Endothelial cell of umbilical vein (primary cell): ENCODE data around the gene RAC3. TPM values are rescaled to one million over a fixed set of nuclear protein-coding genes. Genes with fewer than 3 reads are reported as not detected.

ENCODE experiments used
- BruUV-seq: library from RNA; stranded (reverse); fragments of 400-500 nt; replicated peaks from 2 replicates; lab custom pipeline; 2021; lab: Mats Ljungman, UMichigan
- CTCF ChIA-PET: fragments of 300-600, 350-600 bp; sonication (Branson Sonifier 250); formaldehyde crosslinking; loops from one replicate; lab custom pipeline; 2021; ENCODE audit warnings: antibody characterized with exemption, inconsistent platforms; lab: Charles Lee
- POLR2A ChIA-PET: fragments of 300-600, 350-600 bp; sonication (Branson Sonifier 250); formaldehyde crosslinking; loops from one replicate; lab custom pipeline; 2021; ENCODE audit warnings: antibody characterized with exemption, inconsistent platforms; lab: Charles Lee
- DNase-seq: peaks from one replicate; pipeline ENCODE4 v3.0.0-alpha.2; 2011; ENCODE audit warnings: low read depth, low spot score
- FAIRE-seq: peaks from 2 replicates; lab custom pipeline; 2011; peaks lifted over from hg19 to GRCh38; lab: Jason Lieb, UNC
- H2AFZ ChIP-seq: 2 replicates; pipeline ENCODE4 v1.6.0; 2012; ENCODE audit warnings: low read depth, low read length, control low read depth, inconsistent platforms
- H3K27ac ChIP-seq: 2 replicates; pipeline ENCODE4 v1.5.1; 2011; ENCODE audit warnings: low read depth, mild to moderate bottlenecking, control low read depth, low read length, moderate library complexity; ENCODE audit not compliant: insufficient read depth
- H3K27me3 ChIP-seq, 2 experiments: 2 replicates each; pipeline versions ENCODE4 v1.6.0 to v1.6.1; 2011; ENCODE audit warnings: low read length in 2 of 2, mixed read lengths in 1 of 2; ENCODE audit not compliant: control insufficient read depth in 2 of 2, insufficient read depth in 2 of 2
- H3K36me3 ChIP-seq, 2 experiments: 2 replicates in 1 of 2; 3 replicates in 1 of 2; pipeline ENCODE4 v1.5.1; 2011; ENCODE audit warnings: low read length in 2 of 2, mild to moderate bottlenecking in 1 of 2, moderate library complexity in 1 of 2; ENCODE audit not compliant: control insufficient read depth in 2 of 2, insufficient read depth in 2 of 2; ENCODE audit errors: extremely low read depth in 1 of 2
- H3K4me1 ChIP-seq: 3 replicates; pipeline ENCODE4 v1.5.1; 2011; ENCODE audit warnings: mild to moderate bottlenecking, low read length; ENCODE audit not compliant: control insufficient read depth, insufficient read depth; ENCODE audit errors: extremely low read depth
- H3K4me2 ChIP-seq: 2 replicates; pipeline ENCODE4 v1.6.1; 2011; ENCODE audit warnings: low read length, control low read depth, mixed read lengths; ENCODE audit not compliant: insufficient read depth
- H3K4me3 ChIP-seq, 3 experiments: fragments of 200-600 bp in 1 of 3; sonication (generic), shearing (Covaris generic) in 1 of 3; replicated peaks in 1 of 3; 2 replicates each; pipeline ENCODE4 v1.5.1; 2011 to 2016; ENCODE audit warnings: control low read depth in 3 of 3, low read length in 3 of 3, mild to moderate bottlenecking in 2 of 3, inconsistent platforms in 1 of 3, low read depth in 1 of 3, moderate library complexity in 1 of 3; ENCODE audit not compliant: insufficient read depth in 1 of 3
- H3K79me2 ChIP-seq: 2 replicates; pipeline ENCODE4 v1.6.0; 2012; ENCODE audit warnings: low read length, inconsistent platforms; ENCODE audit not compliant: control insufficient read depth, insufficient read depth
- H3K9ac ChIP-seq: replicated peaks from 2 replicates; pipeline ENCODE3; 2011; ENCODE audit warnings: low read length, control low read depth; ENCODE audit not compliant: insufficient read depth; ENCODE audit errors: extremely low read depth
- H3K9me1 ChIP-seq: replicated peaks from 3 replicates; pipeline ENCODE4 v1.6.0; 2011; ENCODE audit warnings: mild to moderate bottlenecking, low read length; ENCODE audit not compliant: control insufficient read depth, insufficient read depth; ENCODE audit errors: extremely low read depth
- H3K9me3 ChIP-seq: replicated peaks from 2 replicates; pipeline ENCODE4 v1.5.1; 2012; ENCODE audit warnings: low read length, inconsistent platforms; ENCODE audit not compliant: control insufficient read depth, insufficient read depth
- H4K20me1 ChIP-seq: replicated peaks from 2 replicates; pipeline ENCODE3; 2011; ENCODE audit warnings: mild to moderate bottlenecking, low read length; ENCODE audit not compliant: control insufficient read depth, insufficient read depth; ENCODE audit errors: extremely low read depth
- CTCF ChIP-seq, 2 donors: IDR thresholded peaks; 1 replicate in 1 of 2; 2 replicates in 1 of 2; pipeline ENCODE4 v1.5.1; 2011; ENCODE audit warnings: low read length in 2 of 2, mild to moderate bottlenecking in 2 of 2, moderate library complexity in 2 of 2, control low read depth in 1 of 2, inconsistent platforms in 1 of 2, low read depth in 1 of 2; ENCODE audit not compliant: insufficient read depth in 1 of 2; ENCODE audit errors: extremely low read depth in 1 of 2
- EZH2 ChIP-seq: IDR thresholded peaks from 2 replicates; pipeline ENCODE4 v1.6.1; 2012; ENCODE audit warnings: borderline replicate concordance, low read depth, mild to moderate bottlenecking, moderate library complexity, low read length, inconsistent platforms; ENCODE audit not compliant: severe bottlenecking
- FOS ChIP-seq: IDR thresholded peaks from 2 replicates; pipeline ENCODE4 v1.6.1; 2011; ENCODE audit warnings: mild to moderate bottlenecking, low read length, moderate library complexity, borderline replicate concordance; ENCODE audit not compliant: insufficient read depth
- GATA2 ChIP-seq: IDR thresholded peaks from 2 replicates; pipeline ENCODE4 v1.7.0; 2011; ENCODE audit warnings: low read depth, mild to moderate bottlenecking, moderate library complexity, mixed read lengths, low read length; ENCODE audit not compliant: insufficient read length, insufficient read depth
- JUN ChIP-seq: IDR thresholded peaks from 2 replicates; pipeline ENCODE4 v1.6.1; 2011; ENCODE audit warnings: borderline replicate concordance, low read depth; ENCODE audit not compliant: insufficient read length, insufficient read depth
- MAX ChIP-seq: IDR thresholded peaks from 2 replicates; pipeline ENCODE4 v1.6.1; 2011; ENCODE audit not compliant: insufficient read depth, insufficient read length
- MYC ChIP-seq: IDR thresholded peaks from one replicate; pipeline ENCODE4 v1.6.1; 2011; ENCODE audit warnings: mild to moderate bottlenecking, low read depth, low read length
- POLR2A ChIP-seq: IDR thresholded peaks from 2 replicates; pipeline ENCODE4 v1.6.1; 2012; ENCODE audit warnings: low read depth, mild to moderate bottlenecking, control low read depth, low read length
- POLR2AphosphoS5 ChIP-seq: IDR thresholded peaks from 2 replicates; pipeline ENCODE4 v1.6.1; 2012; ENCODE audit warnings: low read depth, mild to moderate bottlenecking, control low read depth, low read length, moderate library complexity; ENCODE audit not compliant: insufficient read depth
- dilution Hi-C: fragments of 300-500 bp; cut with MboI; formaldehyde crosslinking; loops from one replicate; pipeline ENCODE4 v1.15.0; 2019; ENCODE audit warnings: low sequenced_read_pairs; ENCODE audit not compliant: extremely low pct_ligation_motif_present
- intact Hi-C: fragments of 100-400 bp; cut with micrococcal nuclease; formaldehyde crosslinking; loops from one replicate; pipeline ENCODE4 v1.10.0; 2022
- polyA plus RNA-seq, 4 experiments: library from polyadenylated mRNA; depleted of rRNA in 3 of 4; stranded (reverse) in 3 of 4; unstranded in 1 of 4; fragments of >200 nt; gene quantifications; 2 replicates each; pipeline versions ENCODE4 v1.2.1 to v1.2.3, GENCODE V29; 2011 to 2012; ENCODE audit warnings: missing spikeins in 1 of 4
- total RNA-seq: library from RNA; stranded (reverse); gene quantifications from 2 replicates; pipeline ENCODE4 v1.2.3, GENCODE V29; 2021

RAC3 gene
- total and polyA plus RNA-seq, 2 donors (not counting 3 experiments of a cell fraction or from before 2014, with no cell fraction given): 34.1 to 56.0 TPM

GRCh38 chr17:82005701-82006348, 25.7 kb upstream of the RAC3 start:
- H3K4me1 ChIP-seq: peaks cover 13% of the 10 kb centered on the region
- no peaks in the 10 kb centered on the region for H3K9me1 ChIP-seq
- no peaks in the 10 kb centered on the region for H3K36me3 ChIP-seq
- H3K27me3 ChIP-seq: no peaks in the 10 kb centered on the region
- no TSS peak for BruUV-seq
- dilution Hi-C loops: no loop called here
- H2AFZ ChIP-seq: no peak overlapping the region
- H3K27ac ChIP-seq: no peak overlapping the region
- no peak overlapping the region for H3K9ac ChIP-seq
- H3K4me3 ChIP-seq: no peak overlapping the region
- H3K4me2 ChIP-seq: no peak overlapping the region
- FAIRE-seq (no peak), DNase-seq (no peak)
- TF ChIP-seq GATA2 (no peak), JUN (no peak)
- POLR2A ChIA-PET: no interaction called here
- H3K79me2 ChIP-seq: no peaks in the 10 kb centered on the region
- intact Hi-C loops: no loop called here
- CTCF ChIA-PET: interaction anchor here (3.5 kb wide), 1 partner anchor 14 kb away, joined by 30 read pairs; no protein-coding TSS in a partner anchor
- H4K20me1 ChIP-seq: no peaks in the 10 kb centered on the region
- H3K9me3 ChIP-seq: no peaks in the 10 kb centered on the region

- BruUV-seq: no TSS peak
- no peak overlapping the region for H3K9ac ChIP-seq
- dilution Hi-C loops: no loop called here
These were observed 24.8 kb upstream of the RAC3 start for GRCh38 chr17:82006468-82007227.

More at GRCh38 chr17:82006468-82007227, 24.8 kb upstream of the RAC3 start:
- Histone ChIP-seq H3K9me1 (no peaks in the 10 kb centered on the region), H3K36me3 (no peaks in the 10 kb centered on the region), H3K4me1 (peaks cover 13% of the 10 kb centered on the region), H3K9me3 (no peaks in the 10 kb centered on the region), H3K4me3 (no peak overlapping the region), H3K79me2 (no peaks in the 10 kb centered on the region), H3K27ac (no peak overlapping the region), H2AFZ (no peak overlapping the region), H4K20me1 (no peaks in the 10 kb centered on the region), H3K4me2 (no peak overlapping the region), H3K27me3 (no peaks in the 10 kb centered on the region)
- FAIRE-seq (no peak), DNase-seq (no peak)
- CTCF ChIA-PET: no interaction called here
- POLR2A ChIA-PET: no interaction called here
- intact Hi-C loops: no loop called here
- TF ChIP-seq POLR2AphosphoS5 (no peak), POLR2A (no peak), JUN (no peak), FOS (no peak), MAX (no peak), CTCF (IDR thresholded peaks at IDR 0.05; ENCODE audit: extremely low read depth in 1 of 2, insufficient read depth in 1 of 2, low read depth in 1 of 2, low read length in 2 of 2) (no peak), MYC (no peak), GATA2 (no peak), EZH2 (no peak)
